Liver (tissue), 9 donors: ENCODE results near the gene QPCT. TPM values are rescaled to one million over a fixed set of nuclear protein-coding genes. Genes with fewer than 3 reads are reported as not detected.

Experiments used
- DNase-seq: peaks from one replicate; pipeline ENCODE4 v3.0.0-alpha.2; 2017; ENCODE audit warnings: low spot score
- H3K27ac ChIP-seq, 2 donors: one replicate each; pipeline ENCODE4 v1.7.0; 2013; ENCODE audit warnings: inconsistent platforms in 2 of 2, low read length in 2 of 2, control low read depth in 1 of 2, low read depth in 1 of 2, mild to moderate bottlenecking in 1 of 2
- H3K27me3 ChIP-seq, 4 donors: one replicate each; pipeline versions ENCODE4 v1.6.1 to v1.7.0; 2013; ENCODE audit warnings: low read length in 3 of 4, inconsistent platforms in 1 of 4, mild to moderate bottlenecking in 1 of 4, moderate library complexity in 1 of 4; ENCODE audit not compliant: control insufficient read depth in 4 of 4, insufficient read depth in 4 of 4
- H3K36me3 ChIP-seq, 4 donors: one replicate each; pipeline versions ENCODE4 v1.6.1 to v1.7.0; 2013; ENCODE audit warnings: low read length in 3 of 4, mild to moderate bottlenecking in 3 of 4, low read depth in 1 of 4, moderate library complexity in 1 of 4; ENCODE audit not compliant: control insufficient read depth in 4 of 4, insufficient read depth in 3 of 4
- H3K4me1 ChIP-seq, 4 donors: one replicate each; pipeline versions ENCODE4 v1.6.1 to v1.7.0; 2013; ENCODE audit warnings: low read length in 3 of 4, mild to moderate bottlenecking in 3 of 4, moderate library complexity in 1 of 4; ENCODE audit not compliant: control insufficient read depth in 4 of 4, insufficient read depth in 4 of 4
- H3K4me3 ChIP-seq, 3 donors: one replicate each; pipeline versions ENCODE4 v1.6.1 to v1.7.0; 2013; ENCODE audit warnings: low read length in 3 of 3, control low read depth in 1 of 3, low read depth in 1 of 3, mild to moderate bottlenecking in 1 of 3
- H3K9ac ChIP-seq, 2 donors: one replicate each; pipeline ENCODE4 v1.7.0; 2013; ENCODE audit warnings: low read length in 2 of 2, mild to moderate bottlenecking in 2 of 2, moderate library complexity in 2 of 2, control low read depth in 1 of 2, low read depth in 1 of 2
- H3K9me3 ChIP-seq, 4 donors: one replicate each; pipeline versions ENCODE4 v1.6.1 to v1.7.0; 2013; ENCODE audit warnings: low read length in 3 of 4; ENCODE audit not compliant: control insufficient read depth in 4 of 4
- CTCF ChIP-seq: fragments of 150-350 bp; IDR thresholded peaks from 2 replicates; pipeline ENCODE4 v1.5.1; 2017; ENCODE audit warnings: improper control_type of control experiment, low read depth, low read length; ENCODE audit not compliant: missing input control
- EGR1 ChIP-seq, 2 donors: IDR thresholded peaks; 2 replicates each; pipeline ENCODE4 v1.6.1; 2016 to 2018; ENCODE audit warnings: antibody characterized with exemption in 2 of 2, low read depth in 2 of 2
- FOXA1 ChIP-seq: IDR thresholded peaks from 2 replicates; pipeline ENCODE4 v1.6.1; 2016; ENCODE audit warnings: antibody characterized with exemption
- FOXA2 ChIP-seq: IDR thresholded peaks from 2 replicates; pipeline ENCODE4 v1.6.1; 2016; ENCODE audit warnings: antibody characterized with exemption
- GABPA ChIP-seq, 2 donors: IDR thresholded peaks in 1 of 2; conservative IDR thresholded peaks in 1 of 2; 2 replicates each; pipeline ENCODE4 v1.6.1; 2016; ENCODE audit warnings: antibody characterized with exemption in 2 of 2, mild to moderate bottlenecking in 1 of 2, moderate library complexity in 1 of 2
- JUND ChIP-seq, 2 donors: IDR thresholded peaks; 2 replicates each; pipeline ENCODE4 v1.6.1; 2016; ENCODE audit warnings: antibody characterized with exemption in 2 of 2
- MAX ChIP-seq: IDR thresholded peaks from 2 replicates; pipeline ENCODE4 v1.6.1; 2016; ENCODE audit warnings: antibody characterized with exemption
- NR2F2 ChIP-seq: IDR thresholded peaks from 2 replicates; pipeline ENCODE4 v1.6.1; 2016; ENCODE audit warnings: antibody characterized with exemption
- RAD21 ChIP-seq, 2 donors: IDR thresholded peaks; 2 replicates each; pipeline ENCODE4 v1.6.1; 2016; ENCODE audit warnings: antibody characterized with exemption in 2 of 2, mild to moderate bottlenecking in 2 of 2
- REST ChIP-seq: IDR thresholded peaks from 2 replicates; pipeline ENCODE4 v1.6.1; 2016; ENCODE audit warnings: antibody characterized with exemption, mild to moderate bottlenecking
- RXRA ChIP-seq, 2 donors: IDR thresholded peaks; 2 replicates each; pipeline ENCODE4 v1.6.1; 2017 to 2018; ENCODE audit warnings: antibody characterized with exemption in 2 of 2, mild to moderate bottlenecking in 1 of 2
- TAF1 ChIP-seq: conservative IDR thresholded peaks from 2 replicates; pipeline ENCODE4 v1.6.1; 2016; ENCODE audit warnings: antibody characterized with exemption, mild to moderate bottlenecking
- YY1 ChIP-seq: IDR thresholded peaks from 2 replicates; pipeline ENCODE4 v1.6.1; 2016; ENCODE audit warnings: antibody characterized with exemption, mild to moderate bottlenecking
- ZBTB33 ChIP-seq: IDR thresholded peaks from 2 replicates; pipeline ENCODE4 v1.6.1; 2016; ENCODE audit warnings: antibody characterized with exemption
- WGBS: extraction: QIAGEN DNeasy Blood & Tissue Kit; methylation state at CpG from one replicate; pipeline ENCODE4 v1.1.7; 2013; 5-methylcytosine and 5-hydroxymethylcytosine counted together
- polyA plus RNA-seq, 2 donors: library from polyadenylated mRNA; stranded (reverse) in 1 of 2; unstranded in 1 of 2; fragments of 200-250 nt in 1 of 2; fragments of >200 nt in 1 of 2; fragmentation: Nextera tagmentation in 1 of 2; extraction: Ambion mirVana in 1 of 2; gene quantifications; one replicate each; pipeline versions ENCODE4 v1.2.1 to v1.2.3, GENCODE V29; 2013 to 2015
- total RNA-seq, 2 donors: library from RNA; depleted of rRNA; stranded (reverse); fragments of >200 nt; gene quantifications; one replicate each; pipeline ENCODE4 v1.2.3, GENCODE V29; 2014
- donor health status: healthy.
- donor health status: healthy.
- donor health status: healthy.
- donor health status: healthy.
- donor health status: healthy.

QPCT gene
- total and polyA plus RNA-seq, 4 donors, result 0.61 to 3.0 (median 1.2) TPM

GRCh38 chr2:37414470-37414949 lies 70.1 kb downstream of the QPCT start:
- no peak overlapping the region for H3K4me3 ChIP-seq
- TF ChIP-seq GABPA (IDR thresholded peaks at IDR 0.05 in 1 of 2, conservative IDR thresholded peaks at IDR 0.05 in 1 of 2), result no peak
- TF ChIP-seq TAF1, result no peak
- TF ChIP-seq MAX, result peak; percentile 7
- TF ChIP-seq FOXA1, result no peak
- TF ChIP-seq RAD21 (IDR thresholded peaks at IDR 0.05), result peak; percentile 96 to 97
- no peak for TF ChIP-seq RXRA (IDR thresholded peaks at IDR 0.05)
- peak; percentile 91 for TF ChIP-seq CTCF
- no peak for TF ChIP-seq ZBTB33
- no peaks in the 10 kb centered on the region for H3K4me1 ChIP-seq
- H3K27me3 ChIP-seq, result no peaks in the 10 kb centered on the region
- no peaks in the 10 kb centered on the region for H3K36me3 ChIP-seq
- H3K9ac ChIP-seq, result no peak overlapping the region
- H3K9me3 ChIP-seq, result no peaks in the 10 kb centered on the region
- 29% methylated on average over 8 of the region's 8 CpGs for WGBS
- H3K27ac ChIP-seq, result no peak overlapping the region
- DNase-seq, result no peak

GRCh38 chr2:37415128-37415820 lies 70.8 kb downstream of the QPCT start:
- Histone ChIP-seq H3K4me3 (no peak overlapping the region), H3K27ac (no peak overlapping the region), H3K9ac (no peak overlapping the region), H3K36me3 (no peaks in the 10 kb centered on the region), H3K4me1 (no peaks in the 10 kb centered on the region), H3K9me3 (no peaks in the 10 kb centered on the region), H3K27me3 (no peaks in the 10 kb centered on the region)
- WGBS, result 91% methylated on average over 7 of the region's 7 CpGs
- TF ChIP-seq YY1 (no peak), ZBTB33 (no peak), JUND (IDR thresholded peaks at IDR 0.05) (no peak), RAD21 (IDR thresholded peaks at IDR 0.05) (no peak), FOXA2 (no peak), REST (no peak), EGR1 (IDR thresholded peaks at IDR 0.05; ENCODE audit: low read depth in 2 of 2) (no peak), RXRA (IDR thresholded peaks at IDR 0.05) (no peak), NR2F2 (no peak), FOXA1 (no peak)
- DNase-seq, result no peak
